Stimulated activated CD4-positive, alpha-beta T cell treated with anti-CD3 and anti-CD28 coated beads, Interleukin-1b, Interleukin-23, amount 100 ng/mL, for 4 hours (primary cell): ENCODE results near the gene CDH13.

Source experiments
- DNase-seq, 2 donors: peaks; one replicate each; pipeline ENCODE4 v3.0.0-alpha.2; 2020; ENCODE audit warnings: low read depth in 2 of 2

The CDH13 gene

GRCh38 chr16:83348991-83349390, 722.2 kb downstream of the CDH13 start:
- no peak for DNase-seq

GRCh38 chr16:83350481-83350880, 723.7 kb downstream of the CDH13 start:
- DNase-seq = no peak

- no peak for DNase-seq
Measured at GRCh38 chr16:83351846-83352245, 725.1 kb downstream of the CDH13 start.

GRCh38 chr16:83353241-83353640, 726.5 kb downstream of the CDH13 start:
- no peak for DNase-seq

GRCh38 chr16:83354015-83354414, 727.2 kb downstream of the CDH13 start:
- no peak for DNase-seq

GRCh38 chr16:83355570-83356218, 728.9 kb downstream of the CDH13 start:
- no peak for DNase-seq

GRCh38 chr16:83356266-83356665, 729.5 kb downstream of the CDH13 start:
- no peak for DNase-seq

GRCh38 chr16:83356986-83357385, 730.2 kb downstream of the CDH13 start:
- DNase-seq = no peak

- no peak for DNase-seq
Measured at GRCh38 chr16:83363521-83363920, 736.8 kb downstream of the CDH13 start.

GRCh38 chr16:83365166-83365565, 738.4 kb downstream of the CDH13 start:
- no peak for DNase-seq

- DNase-seq = no peak
Measured at GRCh38 chr16:83366228-83366627, 739.5 kb downstream of the CDH13 start.

- no peak for DNase-seq
Measured at GRCh38 chr16:83374979-83375378, 748.2 kb downstream of the CDH13 start.

GRCh38 chr16:83389751-83390150, 763.0 kb downstream of the CDH13 start:
- no peak for DNase-seq

GRCh38 chr16:83390759-83391158, 764.0 kb downstream of the CDH13 start:
- DNase-seq = no peak

GRCh38 chr16:83392743-83393142, 766.0 kb downstream of the CDH13 start:
- DNase-seq = no peak

- DNase-seq = no peak
Measured at GRCh38 chr16:83393196-83393981, 766.6 kb downstream of the CDH13 start.

GRCh38 chr16:83397601-83398291, 771.0 kb downstream of the CDH13 start:
- DNase-seq = no peak

- DNase-seq = no peak
Measured at GRCh38 chr16:83400234-83400633, 773.5 kb downstream of the CDH13 start.

GRCh38 chr16:83402160-83402814, 775.5 kb downstream of the CDH13 start:
- no peak for DNase-seq

- no peak for DNase-seq
Measured at GRCh38 chr16:83402967-83403366, 776.2 kb downstream of the CDH13 start.

GRCh38 chr16:83403761-83404160, 777.0 kb downstream of the CDH13 start:
- no peak for DNase-seq

- no peak for DNase-seq
Measured at GRCh38 chr16:83404261-83404660, 777.5 kb downstream of the CDH13 start.
